HL-60 (cell line): ENCODE results near the gene KLF15.

Experiments
- CTCF ChIP-seq: IDR thresholded peaks from one replicate; pipeline ENCODE4 v1.5.1; 2011; ENCODE audit warnings: low read length, control low read depth, inconsistent platforms; ENCODE audit not compliant: insufficient read depth
- GABPA ChIP-seq: IDR thresholded peaks from 2 replicates; pipeline ENCODE4 v1.6.1; 2012; ENCODE audit warnings: low read depth
- POLR2AphosphoS5 ChIP-seq: IDR thresholded peaks from 2 replicates; pipeline ENCODE4 v1.6.1; 2012; ENCODE audit warnings: low read depth
- REST ChIP-seq: IDR thresholded peaks from 2 replicates; pipeline ENCODE4 v1.6.1; 2012; ENCODE audit warnings: low read depth; ENCODE audit not compliant: insufficient replicate concordance
- SPI1 ChIP-seq: IDR thresholded peaks from 2 replicates; pipeline ENCODE4 v1.6.1; 2012; ENCODE audit warnings: low read depth, mild to moderate bottlenecking, borderline replicate concordance

GRCh38 chr3:126390201-126390600 is 33.0 kb upstream of the KLF15 start:
- TF ChIP-seq POLR2AphosphoS5 (no peak), SPI1 (no peak), CTCF (no peak), REST (no peak), GABPA (no peak)
